Neural crest cell (in vitro differentiated cells): Measurements from ENCODE around the gene CD6. TPM values are rescaled to one million over a fixed set of nuclear protein-coding genes. Genes with fewer than 3 reads are reported as not detected.

Source experiments
- DNase-seq: peaks from one replicate; pipeline ENCODE4 v3.0.0; 2021; ENCODE audit warnings: low read depth, mixed read lengths, low spot score
- H3K27ac Mint-ChIP-seq: one replicate; pipeline ENCODE4 v1.8.0; 2021; ENCODE audit warnings: mild to moderate bottlenecking, mixed read lengths; ENCODE audit not compliant: unreplicated experiment
- H3K27me3 Mint-ChIP-seq: 2 replicates; pipeline ENCODE4 v1.8.0; 2021; ENCODE audit warnings: low read depth, mild to moderate bottlenecking, mixed read lengths
- H3K36me3 Mint-ChIP-seq: 2 replicates; pipeline ENCODE4 v1.8.0; 2021; ENCODE audit warnings: low read depth, mild to moderate bottlenecking, mixed read lengths
- H3K4me1 Mint-ChIP-seq: 2 replicates; pipeline ENCODE4 v1.8.0; 2021; ENCODE audit warnings: mixed read lengths
- H3K4me3 Mint-ChIP-seq: one replicate; pipeline ENCODE4 v1.8.0; 2021; ENCODE audit warnings: mild to moderate bottlenecking, mixed read lengths
- H3K9me3 Mint-ChIP-seq: 2 replicates; pipeline ENCODE4 v1.8.0; 2021; ENCODE audit warnings: mixed read lengths
- long read RNA-seq: library from polyadenylated mRNA; unstranded; transcript quantifications from one replicate; pipeline ENCODE4 v2.0.0, GENCODE V29; 2020
- total RNA-seq: library from RNA; stranded (reverse); gene quantifications from 2 replicates; pipeline ENCODE4 v1.2.1, GENCODE V29; 2021
- TF ChIP-seq, protein P1 (sequence below): fragments of 200-600 bp; sonication (generic); conservative IDR thresholded peaks from 2 replicates; pipeline ENCODE4 v1.5.0; 2021; ENCODE audit warnings: antibody characterized with exemption, mild to moderate bottlenecking

The CD6 gene, protein sequence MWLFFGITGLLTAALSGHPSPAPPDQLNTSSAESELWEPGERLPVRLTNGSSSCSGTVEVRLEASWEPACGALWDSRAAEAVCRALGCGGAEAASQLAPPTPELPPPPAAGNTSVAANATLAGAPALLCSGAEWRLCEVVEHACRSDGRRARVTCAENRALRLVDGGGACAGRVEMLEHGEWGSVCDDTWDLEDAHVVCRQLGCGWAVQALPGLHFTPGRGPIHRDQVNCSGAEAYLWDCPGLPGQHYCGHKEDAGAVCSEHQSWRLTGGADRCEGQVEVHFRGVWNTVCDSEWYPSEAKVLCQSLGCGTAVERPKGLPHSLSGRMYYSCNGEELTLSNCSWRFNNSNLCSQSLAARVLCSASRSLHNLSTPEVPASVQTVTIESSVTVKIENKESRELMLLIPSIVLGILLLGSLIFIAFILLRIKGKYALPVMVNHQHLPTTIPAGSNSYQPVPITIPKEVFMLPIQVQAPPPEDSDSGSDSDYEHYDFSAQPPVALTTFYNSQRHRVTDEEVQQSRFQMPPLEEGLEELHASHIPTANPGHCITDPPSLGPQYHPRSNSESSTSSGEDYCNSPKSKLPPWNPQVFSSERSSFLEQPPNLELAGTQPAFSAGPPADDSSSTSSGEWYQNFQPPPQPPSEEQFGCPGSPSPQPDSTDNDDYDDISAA
- total RNA-seq = 0.30 and 0.39 TPM in 2 replicates
- long read RNA-seq = 0 reads

DNA sequence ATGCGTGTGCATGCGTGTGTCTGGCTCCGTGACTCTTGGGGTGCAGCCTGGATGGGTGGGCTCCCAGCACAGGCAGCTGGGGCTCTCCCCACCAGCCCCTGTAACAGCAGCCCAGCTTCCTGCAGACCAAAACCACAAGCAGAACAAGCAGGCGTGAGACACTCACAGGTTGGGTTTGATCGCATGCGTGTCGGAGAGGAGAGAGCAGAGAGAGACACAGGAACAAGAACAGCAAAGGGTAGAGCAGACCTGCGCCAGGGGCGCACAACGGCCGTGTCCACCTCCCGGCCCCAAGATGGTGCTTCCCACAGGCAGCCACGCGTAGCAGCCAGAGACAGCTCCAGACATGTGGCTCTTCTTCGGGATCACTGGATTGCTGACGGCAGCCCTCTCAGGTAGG lies at the start of gene CD6:
Gene CD6 (plus strand): TSS at position 161 of the 400 bp plus-strand sequence. CDS start 186 bp downstream, at position 347.
- Mint-ChIP-seq H3K36me3 (peaks cover 7% of the 10 kb centered on the region), H3K9me3 (peaks cover 11% of the 10 kb centered on the region), H3K27me3 (no peaks in the 10 kb centered on the region), H3K27ac (no peak within 1 kb of the TSS), H3K4me1 (peaks cover 23% of the 10 kb centered on the region), H3K4me3 (no peak within 1 kb of the TSS)
- DNase-seq = no peak
- TF ChIP-seq, protein P1, sequence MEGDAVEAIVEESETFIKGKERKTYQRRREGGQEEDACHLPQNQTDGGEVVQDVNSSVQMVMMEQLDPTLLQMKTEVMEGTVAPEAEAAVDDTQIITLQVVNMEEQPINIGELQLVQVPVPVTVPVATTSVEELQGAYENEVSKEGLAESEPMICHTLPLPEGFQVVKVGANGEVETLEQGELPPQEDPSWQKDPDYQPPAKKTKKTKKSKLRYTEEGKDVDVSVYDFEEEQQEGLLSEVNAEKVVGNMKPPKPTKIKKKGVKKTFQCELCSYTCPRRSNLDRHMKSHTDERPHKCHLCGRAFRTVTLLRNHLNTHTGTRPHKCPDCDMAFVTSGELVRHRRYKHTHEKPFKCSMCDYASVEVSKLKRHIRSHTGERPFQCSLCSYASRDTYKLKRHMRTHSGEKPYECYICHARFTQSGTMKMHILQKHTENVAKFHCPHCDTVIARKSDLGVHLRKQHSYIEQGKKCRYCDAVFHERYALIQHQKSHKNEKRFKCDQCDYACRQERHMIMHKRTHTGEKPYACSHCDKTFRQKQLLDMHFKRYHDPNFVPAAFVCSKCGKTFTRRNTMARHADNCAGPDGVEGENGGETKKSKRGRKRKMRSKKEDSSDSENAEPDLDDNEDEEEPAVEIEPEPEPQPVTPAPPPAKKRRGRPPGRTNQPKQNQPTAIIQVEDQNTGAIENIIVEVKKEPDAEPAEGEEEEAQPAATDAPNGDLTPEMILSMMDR = no peak

DNA sequence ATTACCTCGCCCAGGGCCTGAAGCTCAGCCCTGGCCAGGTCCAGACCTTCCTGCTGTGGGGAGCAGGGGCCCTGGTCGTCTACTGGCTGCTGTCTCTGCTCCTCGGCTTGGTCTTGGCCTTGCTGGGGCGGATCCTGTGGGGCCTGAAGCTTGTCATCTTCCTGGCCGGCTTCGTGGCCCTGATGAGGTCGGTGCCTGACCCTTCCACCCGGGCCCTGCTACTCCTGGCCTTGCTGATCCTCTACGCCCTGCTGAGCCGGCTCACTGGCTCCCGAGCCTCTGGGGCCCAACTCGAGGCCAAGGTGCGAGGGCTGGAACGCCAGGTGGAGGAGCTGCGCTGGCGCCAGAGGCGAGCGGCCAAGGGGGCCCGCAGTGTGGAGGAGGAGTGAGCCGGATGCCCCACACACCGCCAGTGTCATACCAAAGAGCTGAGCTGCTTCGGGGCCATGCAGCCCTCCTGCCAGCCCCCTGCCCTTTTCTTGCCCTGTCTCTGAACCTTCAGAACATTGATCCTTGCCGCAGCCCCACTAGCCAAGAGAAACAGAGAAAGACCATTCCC lies 49.6 kb upstream of the CD6 start:
- TF ChIP-seq, protein P1 = no peak
- Mint-ChIP-seq H3K27me3 (no peaks in the 10 kb centered on the region), H3K36me3 (peaks cover 14% of the 10 kb centered on the region), H3K4me3 (peak overlapping the region; percentile 9), H3K27ac (peak overlapping the region; percentile 71), H3K9me3 (no peaks in the 10 kb centered on the region), H3K4me1 (peaks cover 33% of the 10 kb centered on the region)
- DNase-seq = no peak

DNA sequence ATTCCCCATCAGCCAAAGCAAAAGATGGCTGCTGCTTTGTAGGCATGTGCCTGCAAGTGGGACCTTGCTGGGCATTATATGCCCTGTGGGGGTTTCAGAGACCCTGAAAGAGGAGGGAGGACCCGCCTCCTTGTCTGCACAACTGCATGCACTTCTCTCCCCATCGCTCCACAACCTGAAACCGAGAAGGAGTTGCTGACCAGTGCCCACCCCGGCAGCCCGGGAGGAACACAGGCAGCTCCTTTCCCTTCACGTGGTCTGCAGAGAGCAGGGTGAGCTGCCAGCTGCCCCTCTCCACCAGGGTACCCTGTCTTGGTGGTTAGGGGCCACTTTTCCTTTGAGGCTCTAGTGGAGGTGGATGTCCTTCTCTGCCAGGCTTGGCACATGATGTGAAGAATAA lies 48.6 kb upstream of the CD6 start:
- no peaks in the 10 kb centered on the region for H3K27me3 Mint-ChIP-seq
- no peak for DNase-seq
- peak overlapping the region; percentile 83 for H3K4me3 Mint-ChIP-seq
- no peaks in the 10 kb centered on the region for H3K9me3 Mint-ChIP-seq
- H3K36me3 Mint-ChIP-seq = peaks cover 14% of the 10 kb centered on the region
- TF ChIP-seq, protein P1 = no peak
- peaks cover 28% of the 10 kb centered on the region for H3K4me1 Mint-ChIP-seq
- no peak overlapping the region for H3K27ac Mint-ChIP-seq

DNA sequence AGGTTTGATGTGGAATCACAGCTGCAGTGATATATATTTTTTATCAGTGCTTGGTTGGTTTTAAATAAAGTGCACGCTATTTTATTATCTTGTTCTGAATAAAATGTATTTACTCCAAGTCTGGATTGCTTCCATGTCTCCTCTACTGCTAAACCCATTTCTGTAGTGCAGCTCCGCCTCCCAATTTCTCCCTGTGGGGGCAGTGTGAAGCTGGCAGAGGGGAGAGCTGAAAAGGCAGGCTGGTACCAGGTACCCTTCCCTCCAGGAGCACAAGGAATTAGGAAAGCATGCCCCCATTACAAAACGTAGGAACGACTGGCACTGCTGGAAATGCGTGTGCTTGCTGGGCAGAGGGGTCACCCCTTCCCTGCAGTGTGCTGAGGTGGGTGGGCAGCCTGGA lies 48.2 kb upstream of the CD6 start:
- TF ChIP-seq, protein P1 = no peak

DNA sequence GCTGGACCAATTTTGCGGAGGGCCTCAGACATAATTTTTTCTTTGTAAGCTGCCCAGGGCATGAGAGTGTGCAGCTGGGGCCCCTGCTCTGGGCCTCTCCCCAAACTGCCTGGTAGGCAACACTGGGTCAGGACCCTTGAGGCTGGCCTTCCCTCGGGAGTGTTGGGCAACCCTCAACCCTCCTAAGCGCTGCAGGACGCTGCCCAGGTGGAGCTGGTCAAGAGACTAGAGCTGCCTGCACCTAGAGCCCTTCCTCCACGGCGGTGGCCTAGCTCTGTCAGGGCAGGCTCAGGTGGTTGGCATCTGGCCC lies 47.7 kb upstream of the CD6 start:
- peaks cover 28% of the 10 kb centered on the region for H3K4me1 Mint-ChIP-seq
- peak overlapping the region; percentile 95 for H3K4me3 Mint-ChIP-seq
- no peaks in the 10 kb centered on the region for H3K27me3 Mint-ChIP-seq
- no peak overlapping the region for H3K27ac Mint-ChIP-seq
- TF ChIP-seq, protein P1 = no peak
- H3K36me3 Mint-ChIP-seq = peaks cover 14% of the 10 kb centered on the region
- no peaks in the 10 kb centered on the region for H3K9me3 Mint-ChIP-seq
- DNase-seq = no peak

More for the DNA sequence above, 48.2 kb upstream of the CD6 start:
- Mint-ChIP-seq H3K27ac (no peak overlapping the region), H3K4me3 (peak overlapping the region; percentile 83), H3K4me1 (peaks cover 28% of the 10 kb centered on the region), H3K27me3 (no peaks in the 10 kb centered on the region), H3K36me3 (peaks cover 14% of the 10 kb centered on the region), H3K9me3 (no peaks in the 10 kb centered on the region)
- DNase-seq = no peak
